Right lobe of liver (tissue), 6 donors: ENCODE data around the gene VAV2. TPM values are rescaled to one million over a fixed set of nuclear protein-coding genes. Genes with fewer than 3 reads are reported as not detected.

Experiments used
- ATAC-seq, 4 donors: fragments of 200-7000 bp; cut with Tn5 transposase; one replicate each; pipeline ENCODE4 v1.9.1; 2020; ENCODE audit warnings: mild to moderate bottlenecking in 4 of 4, moderate library complexity in 4 of 4
- DNase-seq, 3 donors: peaks; one replicate each; pipeline ENCODE4 v3.0.0-alpha.2; 2020
- H3K27ac ChIP-seq, 3 donors: fragments of 200-600 bp; one replicate each; pipeline ENCODE4 v1.8.0; 2022
- H3K27me3 ChIP-seq, 2 donors: fragments of 200-600 bp; one replicate each; pipeline ENCODE4 v1.8.0; 2022
- H3K36me3 ChIP-seq, 4 donors: fragments of 200-600 bp; sonication (generic) in 1 of 4; one replicate each; pipeline versions ENCODE4 v1.5.1 to v1.8.0; 2017 to 2022; ENCODE audit warnings: control low read depth in 1 of 4
- H3K4me1 ChIP-seq, 4 donors: fragments of 200-600 bp; sonication (generic) in 1 of 4; one replicate each; pipeline versions ENCODE4 v1.5.1 to v1.8.0; 2017 to 2022; ENCODE audit warnings: control low read depth in 1 of 4
- H3K4me3 ChIP-seq, 3 donors: fragments of 200-600 bp; one replicate each; pipeline ENCODE4 v1.8.0; 2022
- H3K9me3 ChIP-seq, 4 donors: fragments of 200-600 bp; sonication (generic) in 1 of 4; one replicate each; pipeline versions ENCODE4 v1.5.1 to v1.8.0; 2017 to 2022; ENCODE audit warnings: control low read depth in 1 of 4
- CTCF ChIP-seq, 4 donors: fragments of 200-600 bp in 3 of 4; fragments of 450-650 bp in 1 of 4; IDR thresholded peaks; one replicate each; pipeline versions ENCODE4 v1.5.1 to v1.8.0; 2016 to 2022; ENCODE audit warnings: antibody characterized with exemption in 4 of 4, mild to moderate bottlenecking in 2 of 4
- POLR2A ChIP-seq: fragments of 450-650 bp; IDR thresholded peaks from one replicate; pipeline ENCODE4 v1.6.1; 2017; ENCODE audit warnings: antibody characterized with exemption, mild to moderate bottlenecking
- WGBS: methylation state at CpG from one replicate; pipeline ENCODE4 v1.1.6; 2018; ENCODE audit warnings: low coverage, low lambda C conversion rate; ENCODE audit not compliant: insufficient coverage; ENCODE audit errors: missing lambda C conversion rate; 5-methylcytosine and 5-hydroxymethylcytosine counted together
- intact Hi-C, 2 donors: fragments of 100-400 bp; cut with DNase I; formaldehyde crosslinking; loops; one replicate each; pipeline versions ENCODE4 v1.11.2 to v1.14.1; 2022
- total RNA-seq, 6 experiments: library from RNA; depleted of rRNA in 2 of 6; stranded (reverse); fragments of >200 nt in 2 of 6; fragmentation: NEBNext Ultra II Directional in 3 of 6; extraction: Animal tissue kit (Norgen Biotek cat#: 25700) in 3 of 6; gene quantifications; one replicate each; pipeline versions ENCODE4 v1.1.0 to v1.2.4, GENCODE V29; 2016 to 2023
- donor health status: DM: no; HTN: yes; CAD: no.
- donor health status: DM: no; HTN: no; CAD: no.
- donor health status: DM: no; HTN: no; CAD: no.
- donor health status: DM: no; HTN: yes; CAD: no.
- donor health status: DM: no; HTN: yes; CAD: no.

The VAV2 gene
- total RNA-seq, 6 experiments from 2014 or later = 30.1 to 44.3 (median 34.9) TPM

- 29% methylated on average over 15 of the region's 19 CpGs for WGBS
- Histone ChIP-seq H3K4me1 (peaks cover 3 to 99% (median 53%) of the 10 kb centered on the region in 4 donors), H3K36me3 (no peaks in the 10 kb centered on the region), H3K27me3 (no peaks in the 10 kb centered on the region), H3K4me3 (peak overlapping the region in 2 of 3 donors; percentile 14 to 38), H3K9me3 (no peaks in the 10 kb centered on the region), H3K27ac (peak overlapping the region in 2 of 3 donors; percentile 91 to 93)
- ATAC-seq (peak; percentile 40 to 56 (median 48)), DNase-seq (peak; percentile 67 to 86 (median 86))
- intact Hi-C loops = loop anchor here in 1 of 2 donors (10.0 kb wide), 1 partner anchor 90 kb away; no protein-coding TSS in a partner anchor
- no peak for TF ChIP-seq CTCF (IDR thresholded peaks at IDR 0.05)
- peak; percentile 18 for TF ChIP-seq POLR2A
These were observed 107.0 kb downstream of the VAV2 start for GRCh38 chr9:133884907-133885744.

GRCh38 chr9:133882849-133883755 is 109.0 kb downstream of the VAV2 start:
- no peaks in the 10 kb centered on the region for H3K9me3 ChIP-seq
- H3K27me3 ChIP-seq = no peaks in the 10 kb centered on the region
- peak overlapping the region in 1 of 3 donors; percentile 38 for H3K4me3 ChIP-seq
- H3K4me1 ChIP-seq = peaks cover 3 to 98% (median 53%) of the 10 kb centered on the region in 4 donors
- WGBS = 43% methylated on average over 8 of the region's 24 CpGs
- DNase-seq = no peak
- H3K36me3 ChIP-seq = no peaks in the 10 kb centered on the region
- no peak for ATAC-seq
- TF ChIP-seq CTCF (IDR thresholded peaks at IDR 0.05) = no peak
- intact Hi-C loops = loop anchor here in 1 of 2 donors (10.0 kb wide), 1 partner anchor 92 kb away; no protein-coding TSS in a partner anchor
- peak overlapping the region; percentile 68 to 93 (median 91) for H3K27ac ChIP-seq

- TF ChIP-seq CTCF (IDR thresholded peaks at IDR 0.05) (no peak), POLR2A (peak; percentile 48)
- WGBS = 34% methylated on average over 14 of the region's 24 CpGs
- ATAC-seq = peak; percentile 64 to 76 (median 72)
- no peaks in the 10 kb centered on the region for H3K36me3 ChIP-seq
- peak; percentile 86 to 93 (median 92) for DNase-seq
- intact Hi-C loops = loop anchor here in 1 of 2 donors (10.0 kb wide), 1 partner anchor 93 kb away; no protein-coding TSS in a partner anchor
- H3K4me3 ChIP-seq = peak overlapping the region in 1 of 3 donors; percentile 38
- H3K4me1 ChIP-seq = peaks cover 0 to 98% (median 53%) of the 10 kb centered on the region in 4 donors
- no peaks in the 10 kb centered on the region for H3K9me3 ChIP-seq
- H3K27me3 ChIP-seq = no peaks in the 10 kb centered on the region
- peak overlapping the region; percentile 73 to 93 (median 91) for H3K27ac ChIP-seq
These were observed 110.3 kb downstream of the VAV2 start for GRCh38 chr9:133881671-133882381.
